ENCODE data around the gene CLCN6.
"Not testable (repeated sequence)": the region's sequence is repeated elsewhere in the genome, so short reads cannot be mapped to it uniquely, and the experiment has no call there.

The CLCN6 gene

GRCh38 chr1:11796036-11796828 is 9.8 kb upstream of the CLCN6 start:
- no peak for DNase-seq

- DNase-seq, result no peak
Observed at GRCh38 chr1:11797525-11798216, 8.3 kb upstream of the CLCN6 start.

GRCh38 chr1:11799099-11799498 is 6.9 kb upstream of the CLCN6 start:
- no peak for DNase-seq

GRCh38 chr1:11799896-11800295 is 6.1 kb upstream of the CLCN6 start:
- no peak for DNase-seq

- no peak for DNase-seq
Observed at GRCh38 chr1:11800391-11800755, 5.6 kb upstream of the CLCN6 start.

- no peak for DNase-seq
Observed at GRCh38 chr1:11800756-11801433, 5.1 kb upstream of the CLCN6 start.

- no peak for DNase-seq
Observed at GRCh38 chr1:11802616-11802972, 3.4 kb upstream of the CLCN6 start.

- DNase-seq, result peak; percentile 91
Observed at GRCh38 chr1:11802973-11803885, 2.8 kb upstream of the CLCN6 start.

- not testable (repeated sequence) for DNase-seq
Observed at GRCh38 chr1:11803924-11804665, 1.9 kb upstream of the CLCN6 start.

- peak; percentile 83 for DNase-seq
Observed at GRCh38 chr1:11804666-11805421, 1.1 kb upstream of the CLCN6 start.

GRCh38 chr1:11806307-11806936 is 431 bp downstream of the CLCN6 start:
- peak; percentile 19 for DNase-seq

- DNase-seq, result no peak
Observed at GRCh38 chr1:11807133-11807532, 1.1 kb downstream of the CLCN6 start.

GRCh38 chr1:11813021-11813420 is 7.0 kb downstream of the CLCN6 start:
- DNase-seq, result no peak

GRCh38 chr1:11817192-11817591 is 11.2 kb downstream of the CLCN6 start:
- DNase-seq, result no peak

- DNase-seq, result no peak
Observed at GRCh38 chr1:11822091-11822490, 16.1 kb downstream of the CLCN6 start.

- DNase-seq, result no peak
Observed at GRCh38 chr1:11823366-11824137, 17.6 kb downstream of the CLCN6 start.

- DNase-seq, result no peak
Observed at GRCh38 chr1:11825131-11825530, 19.1 kb downstream of the CLCN6 start.

GRCh38 chr1:11826946-11827345 is 21.0 kb downstream of the CLCN6 start:
- DNase-seq, result no peak

GRCh38 chr1:11828511-11828910 is 22.5 kb downstream of the CLCN6 start:
- no peak for DNase-seq
